Gastroesophageal sphincter (tissue), 4 donors: Measurements from ENCODE around the gene PNPLA8. TPM values are rescaled to one million over a fixed set of nuclear protein-coding genes. Genes with fewer than 3 reads are reported as not detected.

Source experiments
- ATAC-seq: fragments of 150-250 bp; one replicate; pipeline ENCODE4 v1.9.1; 2016; ENCODE audit warnings: mild to moderate bottlenecking, moderate library complexity
- H3K27ac ChIP-seq, 4 donors: fragments of 200-600 bp; sonication (generic) in 3 of 4; 1 replicate in 3 of 4; 2 replicates in 1 of 4; pipeline ENCODE4 v1.5.1; 2016 to 2019
- H3K27me3 ChIP-seq: fragments of 200-600 bp; sonication (generic); one replicate; pipeline ENCODE4 v1.5.1; 2019
- H3K36me3 ChIP-seq, 2 donors: fragments of 200-600 bp; sonication (generic); one replicate each; pipeline ENCODE4 v1.5.1; 2019; ENCODE audit warnings: control low read depth in 1 of 2
- H3K4me1 ChIP-seq, 3 donors: fragments of 200-600 bp; sonication (generic); 1 replicate in 2 of 3; 2 replicates in 1 of 3; pipeline ENCODE4 v1.5.1; 2016 to 2019; ENCODE audit warnings: control low read depth in 2 of 3
- H3K4me3 ChIP-seq, 2 donors: fragments of 200-600 bp; sonication (generic); one replicate each; pipeline ENCODE4 v1.5.1; 2019; ENCODE audit warnings: mild to moderate bottlenecking in 1 of 2, moderate library complexity in 1 of 2
- H3K9me3 ChIP-seq, 3 donors: fragments of 200-600 bp; sonication (generic); one replicate each; pipeline ENCODE4 v1.5.1; 2017 to 2019; ENCODE audit warnings: control low read depth in 2 of 3
- CTCF ChIP-seq, 4 experiments: fragments of 200-600 bp in 2 of 4; fragments of 450-650 bp in 2 of 4; sonication (generic) in 1 of 4; IDR thresholded peaks; one replicate each; pipeline ENCODE4 v1.5.1; 2017 to 2019; ENCODE audit warnings: antibody characterized with exemption in 4 of 4, mild to moderate bottlenecking in 2 of 4, moderate library complexity in 2 of 4
- EP300 ChIP-seq: sonication (generic); formaldehyde crosslinking; IDR thresholded peaks from one replicate; pipeline ENCODE4 v1.6.1; 2017; ENCODE audit warnings: antibody characterized with exemption, mild to moderate bottlenecking
- POLR2A ChIP-seq, 2 donors: fragments of 450-650 bp; IDR thresholded peaks; one replicate each; pipeline ENCODE4 v1.6.1; 2017; ENCODE audit warnings: antibody characterized with exemption in 2 of 2, mild to moderate bottlenecking in 2 of 2, moderate library complexity in 1 of 2
- POLR2AphosphoS5 ChIP-seq: sonication (generic); formaldehyde crosslinking; IDR thresholded peaks from one replicate; pipeline ENCODE4 v1.6.1; 2017; ENCODE audit warnings: antibody characterized with exemption
- WGBS, 2 donors: methylation state at CpG; one replicate each; pipeline ENCODE4 v1.1.5; 2018; ENCODE audit warnings: low coverage in 1 of 2; 5-methylcytosine and 5-hydroxymethylcytosine counted together
- total RNA-seq, 4 donors: library from RNA; depleted of rRNA; stranded (reverse); fragments of >200 nt; gene quantifications; one replicate each; pipeline ENCODE4 v1.1.0, GENCODE V29; 2016

PNPLA8 gene
- total RNA-seq, 4 donors from 2014 or later = 28.3 to 52.1 (median 44.9) TPM

- Histone ChIP-seq H3K9me3 (no peaks in the 10 kb centered on the region), H3K36me3 (no peaks in the 10 kb centered on the region), H3K27ac (no peak overlapping the region), H3K4me1 (no peaks in the 10 kb centered on the region), H3K27me3 (no peaks in the 10 kb centered on the region), H3K4me3 (no peak overlapping the region)
- no peak for TF ChIP-seq POLR2A (IDR thresholded peaks at IDR 0.05)
- TF ChIP-seq POLR2AphosphoS5 = no peak
- no peak for TF ChIP-seq CTCF (IDR thresholded peaks at IDR 0.05)
- TF ChIP-seq EP300 = no peak
- 90 to 100% methylated on average over 1 to 3 of the region's 3 CpGs for WGBS, 2 donors
- no peak for ATAC-seq
These were observed 89.0 kb downstream of the PNPLA8 start for GRCh38 chr7:108436906-108437305.

- Histone ChIP-seq H3K27me3 (no peaks in the 10 kb centered on the region), H3K9me3 (no peaks in the 10 kb centered on the region), H3K4me1 (no peaks in the 10 kb centered on the region), H3K36me3 (no peaks in the 10 kb centered on the region), H3K4me3 (no peak overlapping the region), H3K27ac (no peak overlapping the region)
- no peak for ATAC-seq
- WGBS, 2 donors = 62 to 67% methylated on average over 2 of the region's 2 CpGs
- TF ChIP-seq POLR2A (IDR thresholded peaks at IDR 0.05) (no peak), POLR2AphosphoS5 (no peak), EP300 (no peak)
These were observed 91.9 kb downstream of the PNPLA8 start for GRCh38 chr7:108434010-108434409.

GRCh38 chr7:108431099-108431498 lies 94.8 kb downstream of the PNPLA8 start:
- no peak overlapping the region for H3K27ac ChIP-seq
- WGBS, 2 donors = 90% methylated on average over 1 of the region's 1 CpG; no CpG with 5 or more reads in 1 of the 2 donors
- no peaks in the 10 kb centered on the region for H3K27me3 ChIP-seq
- no peak for ATAC-seq
- no peak overlapping the region for H3K4me3 ChIP-seq
- no peaks in the 10 kb centered on the region for H3K9me3 ChIP-seq
- H3K4me1 ChIP-seq = no peaks in the 10 kb centered on the region
- H3K36me3 ChIP-seq = no peaks in the 10 kb centered on the region
- TF ChIP-seq POLR2AphosphoS5 (no peak), CTCF (IDR thresholded peaks at IDR 0.05) (no peak)

GRCh38 chr7:108430664-108431063 lies 95.3 kb downstream of the PNPLA8 start:
- H3K4me3 ChIP-seq = no peak overlapping the region
- ATAC-seq = no peak
- H3K27ac ChIP-seq = no peak overlapping the region
- TF ChIP-seq POLR2AphosphoS5 = no peak
- no peak for TF ChIP-seq CTCF (IDR thresholded peaks at IDR 0.05)
- TF ChIP-seq EP300 = no peak
- TF ChIP-seq POLR2A (IDR thresholded peaks at IDR 0.05) = no peak
- H3K36me3 ChIP-seq = no peaks in the 10 kb centered on the region
- no CpG with 5 or more reads among the region's 1 CpG for WGBS, 2 donors
- H3K9me3 ChIP-seq = no peaks in the 10 kb centered on the region
- no peaks in the 10 kb centered on the region for H3K4me1 ChIP-seq
- H3K27me3 ChIP-seq = no peaks in the 10 kb centered on the region

GRCh38 chr7:108427766-108428165 lies 98.2 kb downstream of the PNPLA8 start:
- no peak overlapping the region for H3K27ac ChIP-seq
- no peaks in the 10 kb centered on the region for H3K27me3 ChIP-seq
- no peaks in the 10 kb centered on the region for H3K36me3 ChIP-seq
- H3K4me1 ChIP-seq = no peaks in the 10 kb centered on the region
- ATAC-seq = no peak
- WGBS, 2 donors = 35 to 42% methylated on average over 1 of the region's 1 CpG
- TF ChIP-seq EP300 (no peak), CTCF (IDR thresholded peaks at IDR 0.05) (no peak), POLR2A (IDR thresholded peaks at IDR 0.05) (no peak), POLR2AphosphoS5 (no peak)
- H3K9me3 ChIP-seq = no peaks in the 10 kb centered on the region
- no peak overlapping the region for H3K4me3 ChIP-seq
